NCI-H1105 (cell line): Measurements from ENCODE around the gene PCYT1A.
"Not testable (repeated sequence)": the region's sequence is repeated elsewhere in the genome, so short reads cannot be mapped to it uniquely, and the experiment has no call there.

Source experiments
- DNase-seq: peaks from one replicate; lab custom pipeline; 2025; lab: John Stamatoyannopoulos, UW

PCYT1A gene

DNA sequence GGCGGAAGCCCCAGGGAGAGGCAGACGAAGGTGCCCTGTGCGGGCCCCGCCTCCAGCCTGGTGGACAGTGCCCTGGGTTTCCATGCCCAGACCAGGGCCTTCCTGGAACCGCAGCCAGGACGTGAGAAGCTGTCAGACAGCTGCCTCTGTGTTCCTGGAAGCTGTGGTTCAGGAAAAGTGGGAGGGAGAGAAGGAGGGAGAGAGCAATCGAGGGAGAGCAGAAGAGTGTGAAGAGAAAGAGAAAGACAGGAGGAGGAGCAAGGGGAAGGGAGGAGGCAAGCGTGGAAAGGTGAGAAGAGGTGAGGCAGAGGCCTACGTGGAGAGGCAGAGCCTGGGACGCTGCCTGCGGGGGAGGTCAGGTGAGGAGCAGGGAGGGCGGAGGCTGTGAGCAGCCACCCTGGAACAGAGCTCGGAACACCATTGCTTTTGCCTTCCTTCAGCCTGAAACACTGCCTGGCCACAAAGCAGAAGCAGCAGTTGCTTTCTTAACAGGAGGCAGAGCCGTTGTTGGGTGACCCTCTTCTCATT lies 94.9 kb downstream of the PCYT1A start:
- no peak for DNase-seq

DNA sequence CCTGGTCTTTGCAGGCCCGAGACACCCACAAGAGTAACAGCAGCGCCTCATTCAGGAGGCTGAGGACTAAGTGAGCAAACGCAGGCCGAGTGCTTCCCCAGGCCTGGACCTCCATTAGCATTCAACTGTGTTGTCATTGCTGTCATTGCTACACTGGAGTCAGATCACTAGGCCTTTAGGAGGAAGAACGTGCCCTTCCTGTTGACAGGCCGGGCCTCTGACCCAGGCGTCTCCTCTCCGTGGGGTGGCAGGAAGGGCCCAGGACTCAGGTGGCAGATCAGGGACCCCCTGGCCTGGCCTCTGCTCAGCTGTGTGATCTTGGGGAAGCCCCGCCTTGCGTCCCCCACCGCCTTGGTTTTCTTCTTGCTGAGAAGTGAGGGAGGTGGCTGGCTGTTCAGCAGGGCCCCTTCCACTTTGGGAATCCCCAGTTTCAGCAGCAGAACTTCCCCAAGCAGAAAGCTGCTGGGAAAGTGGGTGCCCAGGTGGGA lies 95.4 kb downstream of the PCYT1A start:
- DNase-seq = no peak

DNA sequence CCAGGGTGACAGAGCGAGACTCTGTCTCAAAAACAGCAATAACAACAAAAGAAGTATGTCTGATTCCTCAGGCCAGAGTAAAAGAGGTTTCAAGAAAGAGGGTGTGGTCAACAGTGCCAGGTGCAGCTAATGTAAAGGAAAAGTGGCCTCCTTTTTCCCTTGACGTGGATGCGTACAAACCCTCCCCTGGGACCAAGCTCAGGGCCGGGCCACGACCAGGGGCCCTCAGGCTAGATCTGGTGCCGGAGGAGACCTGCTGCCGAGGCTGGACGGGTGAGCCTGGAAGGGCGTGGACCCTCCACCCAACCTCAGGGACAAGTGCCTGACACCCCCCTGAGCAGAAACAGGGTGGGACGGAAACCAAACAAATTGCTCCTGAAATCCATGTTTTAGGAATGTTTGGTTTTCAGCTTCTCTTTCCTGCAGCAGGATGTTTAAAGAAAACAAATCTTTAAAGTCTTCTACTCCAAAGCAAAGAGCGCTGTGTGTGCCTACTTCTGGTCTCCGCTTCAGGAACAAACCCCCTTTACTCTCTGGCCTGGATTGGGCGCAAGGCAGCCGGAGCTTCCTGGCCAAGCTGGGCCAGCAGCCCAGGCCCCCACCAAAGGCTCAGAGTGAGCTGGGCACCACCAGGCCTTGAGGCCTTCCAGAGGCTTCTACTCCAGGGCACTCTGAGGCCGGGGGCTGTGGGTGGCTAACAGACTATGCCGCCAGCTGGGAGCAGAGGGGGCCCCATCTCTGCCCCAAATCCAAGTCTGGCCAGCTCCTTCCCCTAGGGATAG lies 97.8 kb downstream of the PCYT1A start:
- DNase-seq = no peak

DNA sequence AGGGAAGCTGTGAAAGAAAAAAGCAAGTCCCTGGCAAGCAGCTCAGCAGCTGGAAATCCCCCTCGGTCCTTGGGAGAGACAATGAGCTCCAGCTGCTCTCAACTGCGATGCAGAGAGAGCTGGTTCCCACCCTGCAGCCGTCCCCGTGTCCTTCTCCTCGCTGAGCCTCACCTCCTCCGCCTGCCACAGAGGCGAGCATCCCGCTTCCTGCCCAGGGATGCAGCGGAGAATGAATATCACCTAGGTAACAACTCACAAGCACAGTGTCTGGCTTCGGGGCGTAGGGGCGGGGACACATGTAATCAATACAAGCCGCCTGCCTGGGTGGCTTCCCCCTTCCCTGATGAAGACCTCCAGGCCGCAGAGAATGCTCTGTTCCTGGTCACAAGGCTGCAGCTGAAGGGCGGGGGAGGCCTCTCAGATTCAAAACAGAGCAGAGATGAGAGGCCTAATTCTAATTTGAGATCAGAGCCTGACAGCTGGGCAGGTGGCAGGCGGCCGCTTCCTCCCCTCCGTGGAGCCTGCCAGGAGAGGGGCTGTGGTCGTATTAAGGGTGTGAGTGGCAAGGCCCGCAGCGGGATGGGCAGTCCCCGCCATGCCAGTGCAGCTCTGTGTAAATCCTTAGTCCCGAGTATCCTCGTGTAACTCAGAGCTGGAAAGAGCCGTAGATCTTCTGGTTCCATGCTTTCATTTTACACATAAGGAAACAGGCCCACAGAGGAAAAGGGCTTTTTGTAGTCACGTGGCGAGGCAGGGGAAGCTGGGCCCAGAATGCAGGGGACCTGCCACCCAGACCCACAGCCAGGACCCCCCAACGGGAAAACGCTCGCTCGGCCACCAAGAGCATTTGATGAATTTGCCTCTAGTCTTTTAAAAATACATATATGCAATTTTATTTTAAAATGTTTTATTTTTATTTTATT lies 100.6 kb downstream of the PCYT1A start:
- peak; percentile 88 for DNase-seq

DNA sequence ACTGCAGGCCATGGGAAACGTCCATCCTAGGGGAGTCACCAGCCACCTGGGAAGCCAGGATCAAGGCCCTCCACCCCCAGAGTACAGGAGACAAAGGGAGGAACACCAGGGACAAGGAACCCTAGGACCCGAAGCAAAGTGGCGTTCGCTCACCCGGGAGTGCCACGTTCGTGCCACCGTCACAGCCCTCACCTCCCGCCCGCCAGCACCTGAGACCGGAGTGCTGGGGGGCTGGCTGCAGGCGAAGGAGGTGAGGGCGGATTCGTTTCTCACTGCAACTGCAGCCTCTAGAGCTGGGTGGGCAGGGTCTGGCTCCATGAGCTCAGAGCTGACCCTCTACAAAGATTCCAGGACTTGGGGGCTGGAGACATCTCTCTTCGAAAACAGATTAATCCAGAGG lies 102.6 kb downstream of the PCYT1A start:
- no peak for DNase-seq

DNA sequence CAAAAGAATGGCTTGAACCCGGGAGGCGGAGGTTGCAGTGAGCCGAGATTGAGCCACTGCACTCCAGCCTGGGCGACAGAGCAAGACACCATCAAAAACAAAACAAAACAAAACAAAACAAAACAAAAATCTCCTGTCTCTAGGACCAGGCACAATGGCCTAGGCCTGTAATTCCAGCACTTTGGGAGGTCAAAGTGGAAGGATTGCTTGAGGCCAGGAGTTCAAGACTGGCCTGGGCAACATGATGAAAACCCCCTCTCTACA lies 103.4 kb downstream of the PCYT1A start:
- DNase-seq = not testable (repeated sequence)

DNA sequence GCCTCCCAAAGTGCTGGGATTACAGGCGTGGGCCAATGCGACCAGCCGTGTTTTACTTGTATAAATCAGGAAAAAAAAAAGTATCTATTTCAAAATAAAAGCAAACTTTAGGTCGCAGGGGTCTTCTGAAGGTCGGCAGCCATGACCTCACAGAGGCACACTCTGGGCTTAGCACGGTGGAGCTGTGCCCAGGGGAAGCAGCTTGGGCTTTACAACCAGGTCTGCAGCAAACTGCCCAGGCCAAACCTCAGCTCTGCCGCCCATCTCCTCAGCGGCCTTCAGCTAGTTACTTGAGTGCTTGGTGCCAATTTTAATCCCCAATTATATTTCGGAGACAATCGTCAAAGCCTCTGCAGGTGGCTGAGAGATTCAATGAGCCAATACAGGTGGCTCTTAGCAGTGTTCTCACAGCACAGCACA lies 106.4 kb downstream of the PCYT1A start:
- peak; percentile 50 for DNase-seq

DNA sequence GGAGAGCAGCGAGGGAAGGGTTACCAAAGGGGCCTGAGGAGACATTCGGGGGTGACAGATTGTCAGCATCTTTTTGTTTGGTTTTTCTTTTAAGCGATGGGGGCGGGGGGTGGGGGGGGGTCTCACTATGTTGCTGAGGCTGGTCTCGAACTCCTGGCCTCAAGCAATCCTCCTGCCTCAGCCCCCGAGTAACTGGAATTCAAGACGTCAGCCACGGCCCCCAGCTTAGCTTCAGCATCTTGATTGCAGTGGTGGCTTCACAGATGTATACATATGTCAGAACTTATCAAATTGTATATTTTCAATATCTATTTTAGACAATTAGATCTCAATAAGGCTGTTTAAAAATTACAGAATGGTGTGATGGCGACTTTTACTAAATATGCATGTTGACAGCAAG lies 107.2 kb downstream of the PCYT1A start:
- no peak for DNase-seq
